GM20431 (cell line): ENCODE measurements around the gene PRSS35.
"Not testable (repeated sequence)": the region's sequence is repeated elsewhere in the genome, so short reads cannot be mapped to it uniquely, and the experiment has no call there.

ENCODE experiments used
- in situ Hi-C: fragments of 300-500 bp; cut with MseI, MboI; formaldehyde crosslinking; loops from one replicate; pipeline ENCODE4 v1.15.0; 2020; ENCODE audit warnings: low sequenced_read_pairs; ENCODE audit not compliant: unreplicated experiment

Gene PRSS35

DNA sequence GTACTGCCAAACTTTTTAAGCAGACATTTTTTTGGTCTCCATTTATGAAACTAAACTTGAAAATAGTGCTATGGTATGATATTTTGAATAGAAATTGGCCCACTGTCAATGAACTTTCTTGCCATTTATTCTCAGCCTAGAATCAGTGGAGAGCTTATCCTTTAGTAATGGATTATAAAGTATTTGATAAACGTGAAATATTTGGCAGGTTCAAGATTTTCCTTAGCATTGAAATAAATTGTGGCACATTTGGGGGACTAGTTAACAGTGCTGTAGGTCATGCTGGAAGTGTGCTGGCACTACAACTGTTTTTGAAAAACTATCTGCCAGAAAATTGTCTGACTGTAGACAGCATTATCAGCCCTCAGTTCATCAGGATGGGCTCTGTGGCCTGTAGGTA is 2.1 kb downstream of the PRSS35 start:
- in situ Hi-C loops, result loop anchor here (25.0 kb wide), 2 partner anchors 452 to 1252 kb away; partner anchors contain the start of genes DOP1A and UBE3D

DNA sequence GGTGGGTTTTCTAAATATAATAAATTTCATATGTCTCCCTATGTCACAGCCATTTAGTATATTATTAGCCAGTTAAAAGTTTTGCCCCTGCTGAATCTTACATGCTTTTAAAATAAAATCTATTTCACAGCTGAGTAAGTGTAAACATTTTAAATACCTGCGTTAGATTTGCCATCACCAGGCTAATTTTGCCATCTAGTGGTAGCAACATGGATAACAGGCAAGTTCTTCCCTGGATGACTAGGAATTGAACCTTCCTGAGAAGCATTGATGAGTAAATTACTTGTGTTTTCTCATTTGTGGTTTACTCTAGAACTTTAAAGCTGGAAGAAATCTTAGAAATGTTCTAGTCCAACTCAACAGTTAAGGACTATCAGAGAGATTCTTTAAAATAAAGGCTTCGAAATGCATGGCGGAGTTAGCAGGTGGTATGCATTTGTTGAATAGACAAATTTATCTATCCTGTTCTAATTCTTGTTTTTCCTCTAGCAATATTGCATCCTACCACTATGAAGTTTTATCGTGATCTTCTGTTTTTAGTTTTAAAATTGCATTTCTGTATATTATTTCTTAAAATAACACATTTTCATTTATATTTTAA is 2.6 kb downstream of the PRSS35 start:
- in situ Hi-C loops, result loop anchor here (5.0 to 25.0 kb wide), 3 partner anchors 293 to 1253 kb away; partner anchors contain the start of genes DOP1A and UBE3D

DNA sequence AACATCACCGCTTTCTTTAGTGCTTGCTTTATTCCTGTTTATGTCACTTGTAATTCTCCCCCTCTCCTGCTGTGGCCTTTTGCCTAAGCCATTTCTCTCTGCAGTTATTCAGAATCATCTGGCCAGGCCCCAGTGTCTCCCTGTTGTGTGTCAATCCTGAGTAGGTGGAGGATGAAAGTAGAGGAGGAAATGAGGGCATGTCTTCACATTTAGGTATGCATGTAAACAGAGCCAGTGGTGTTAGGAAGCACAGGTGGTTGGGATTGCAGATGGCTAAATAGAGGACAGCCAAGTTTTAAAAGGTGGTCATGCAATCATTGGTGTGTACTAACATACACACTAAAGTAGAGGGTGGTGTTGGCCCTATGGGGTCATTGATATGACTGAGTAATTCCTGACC is 5.2 kb downstream of the PRSS35 start:
- in situ Hi-C loops, result loop anchor here (5.0 to 25.0 kb wide), 3 partner anchors 295 to 1255 kb away; partner anchors contain the start of genes DOP1A and UBE3D

DNA sequence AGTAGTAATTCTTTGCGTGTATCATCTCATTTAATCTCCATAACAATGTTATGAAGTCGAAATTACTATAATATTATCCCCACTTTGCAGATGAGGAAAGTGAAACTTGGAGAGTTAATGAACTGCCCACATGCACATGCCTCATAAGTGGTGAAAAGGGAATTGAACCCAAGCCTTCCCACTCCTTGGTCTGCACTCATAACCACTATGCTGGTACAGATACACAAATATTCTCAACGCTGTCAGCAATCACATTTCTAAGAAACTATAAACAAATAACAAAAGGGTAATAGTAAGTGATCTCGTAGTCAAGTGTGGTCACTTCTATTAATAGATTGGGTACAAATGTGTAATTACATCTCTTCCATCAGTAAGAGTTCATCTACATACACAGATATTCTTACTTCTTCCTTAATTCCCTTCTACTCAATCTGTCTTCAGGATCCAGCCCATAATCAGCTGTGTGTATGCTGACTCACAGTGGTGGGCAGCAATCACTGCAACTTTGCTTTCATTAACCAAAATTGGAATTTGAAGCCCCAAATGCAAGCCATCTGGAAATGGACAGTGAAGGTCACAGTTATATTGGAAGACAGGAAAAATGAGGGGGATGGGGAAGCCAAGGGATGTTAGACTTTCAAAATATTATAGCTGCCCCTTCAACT is 6.6 kb downstream of the PRSS35 start:
- in situ Hi-C loops, result loop anchor here (5.0 to 25.0 kb wide), 3 partner anchors 297 to 1257 kb away; partner anchors contain the start of genes DOP1A and UBE3D

DNA sequence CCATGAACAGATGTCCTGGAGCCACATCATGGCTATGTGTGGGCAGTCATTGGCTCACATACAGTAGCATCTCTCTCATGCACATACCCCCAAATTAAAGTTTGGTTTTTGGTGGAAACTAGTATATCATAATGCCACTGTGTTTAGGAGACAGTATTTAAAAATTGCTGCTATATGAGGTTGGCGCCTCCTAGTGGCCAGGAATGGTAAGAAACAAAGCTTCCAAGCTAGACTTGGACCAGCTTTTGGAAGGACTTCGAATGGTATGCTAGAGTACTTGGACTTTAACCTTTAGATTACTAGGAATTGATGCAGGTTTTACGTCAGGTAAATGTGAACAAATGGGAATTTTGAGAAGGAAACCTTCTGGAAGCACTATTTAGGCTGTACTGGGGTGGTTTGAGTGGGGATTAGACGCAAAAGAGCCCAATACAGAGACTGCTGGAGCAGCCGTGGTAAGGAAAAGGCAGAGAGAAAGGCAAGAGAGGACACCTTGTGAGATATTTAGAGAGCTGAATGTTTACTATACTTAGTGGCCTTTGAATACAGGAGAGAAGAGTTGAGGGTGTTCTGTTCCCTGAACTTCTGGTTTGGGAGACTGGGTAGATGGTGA is 23.8 kb downstream of the PRSS35 start:
- in situ Hi-C loops, result no loop called here

DNA sequence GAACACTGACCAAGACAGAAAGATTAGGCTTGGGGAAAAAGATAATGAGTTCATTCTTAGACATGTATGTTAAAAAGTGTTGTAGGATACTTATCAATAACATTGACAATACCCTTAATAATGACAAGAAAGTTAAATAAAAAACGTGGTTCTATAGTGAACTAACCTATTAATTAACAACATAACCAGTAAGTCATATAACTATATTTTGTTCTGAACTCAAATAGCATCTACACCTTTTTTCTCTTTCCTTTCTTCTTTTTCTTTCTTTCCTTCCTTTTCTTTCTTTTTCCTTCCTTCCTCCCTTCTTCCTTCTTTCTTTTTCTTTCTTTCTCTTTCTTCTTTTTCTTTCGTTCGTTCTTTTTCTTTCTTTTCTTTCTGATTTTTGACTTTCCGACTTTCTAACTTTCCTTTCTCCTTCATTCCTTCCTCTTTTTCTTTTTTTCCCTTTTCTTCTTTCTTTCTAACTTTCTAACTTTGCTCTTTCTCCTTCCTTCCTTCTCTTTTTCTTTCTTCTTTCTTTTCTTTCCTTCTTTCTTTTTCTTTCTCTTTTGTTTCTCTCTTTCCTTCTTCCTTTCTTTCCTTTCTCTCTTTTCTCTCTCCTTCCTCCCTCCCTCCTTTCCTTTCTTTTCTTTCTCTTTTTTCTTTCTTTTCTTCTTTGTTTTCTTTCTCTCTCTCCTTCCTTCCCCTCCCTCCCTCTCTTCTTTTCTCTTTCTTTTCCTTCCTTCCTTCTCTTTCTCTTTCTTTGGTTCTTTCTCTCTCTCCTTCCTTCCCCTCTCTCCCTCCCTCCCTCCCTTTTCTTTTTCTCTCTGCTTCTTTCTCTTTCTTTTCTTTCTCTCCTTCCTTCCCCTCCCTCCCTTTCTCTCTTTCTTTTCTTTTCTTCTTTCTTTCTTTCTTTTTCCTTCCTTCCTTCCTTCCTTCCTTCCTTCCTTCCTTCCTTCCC is 24.6 kb downstream of the PRSS35 start:
- in situ Hi-C loops, result no loop called here

DNA sequence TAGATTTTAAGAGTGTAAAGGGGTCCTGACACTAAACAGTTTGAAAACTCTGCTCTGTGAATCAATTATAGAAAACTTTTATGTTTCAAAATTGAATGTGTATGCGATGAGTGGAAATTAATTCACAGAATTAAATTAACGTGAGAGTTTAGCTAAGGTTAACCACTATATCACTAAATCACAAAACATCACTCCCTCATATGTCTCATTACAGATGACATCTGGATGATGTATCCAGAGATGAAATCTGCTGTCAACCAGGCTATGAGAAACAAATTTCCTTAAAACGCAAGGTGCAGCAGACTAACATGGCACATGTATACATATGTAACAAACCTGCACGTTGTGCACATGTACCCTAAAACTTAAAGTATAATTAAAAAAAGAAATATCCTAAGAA is 27.3 kb downstream of the PRSS35 start:
- in situ Hi-C loops, result no loop called here

DNA sequence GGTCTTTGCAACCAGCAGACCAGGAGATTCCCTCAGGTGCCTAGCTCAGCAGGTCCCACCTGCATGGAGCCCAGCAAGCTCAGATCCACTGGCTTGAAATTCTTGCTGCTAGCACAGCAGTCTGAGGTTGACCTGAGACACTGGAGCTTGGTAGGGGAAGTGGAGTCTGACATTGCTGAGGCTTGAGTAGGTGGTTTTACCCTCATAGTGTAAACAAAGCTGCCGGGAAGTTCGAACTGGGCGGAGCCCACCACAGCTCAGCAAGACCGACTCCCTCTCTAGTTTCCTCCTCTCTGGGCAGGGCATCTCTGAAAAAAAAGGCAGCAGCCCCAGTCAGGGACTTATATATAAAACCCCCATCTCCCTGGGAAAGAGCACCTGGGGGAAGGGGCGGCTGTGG is 34.3 kb downstream of the PRSS35 start:
- in situ Hi-C loops, result no loop called here

DNA sequence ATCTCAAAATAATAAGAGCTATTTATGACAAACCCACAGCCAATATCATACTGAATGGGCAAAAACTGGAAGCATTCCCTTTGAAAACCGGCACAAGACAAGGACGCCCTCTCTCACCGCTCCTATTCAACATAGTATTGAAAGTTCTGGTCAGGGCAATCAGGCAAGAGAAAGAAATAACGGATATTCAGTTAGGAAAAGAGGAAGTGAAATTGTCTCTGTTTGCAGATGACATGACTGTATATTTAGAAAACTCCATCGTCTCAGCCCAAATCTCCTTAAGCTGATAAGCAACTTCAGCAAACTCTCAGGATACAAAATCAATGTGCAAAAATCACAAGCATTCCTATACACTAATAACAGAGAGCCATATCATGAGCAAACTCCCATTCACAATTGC is 38.1 kb downstream of the PRSS35 start:
- in situ Hi-C loops, result not testable (repeated sequence)

DNA sequence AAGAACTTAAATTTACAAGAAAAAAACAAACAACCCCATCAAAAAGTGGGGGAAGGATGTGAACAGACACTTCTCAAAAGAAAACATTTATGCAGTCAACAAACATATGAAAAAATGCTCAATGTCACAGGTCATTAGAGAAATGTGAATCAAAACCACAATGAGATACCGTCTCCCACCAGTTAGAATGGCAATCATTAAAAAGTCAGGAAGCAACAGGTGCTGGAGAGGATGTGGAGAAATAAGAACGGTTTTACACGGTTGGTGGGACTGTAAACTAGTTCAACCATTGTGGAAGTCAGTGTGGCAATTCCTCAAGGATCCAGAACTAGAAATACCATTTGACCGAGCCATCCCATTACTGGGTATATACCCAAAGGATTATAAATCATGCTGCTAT is 39.4 kb downstream of the PRSS35 start:
- in situ Hi-C loops, result not testable (repeated sequence)

DNA sequence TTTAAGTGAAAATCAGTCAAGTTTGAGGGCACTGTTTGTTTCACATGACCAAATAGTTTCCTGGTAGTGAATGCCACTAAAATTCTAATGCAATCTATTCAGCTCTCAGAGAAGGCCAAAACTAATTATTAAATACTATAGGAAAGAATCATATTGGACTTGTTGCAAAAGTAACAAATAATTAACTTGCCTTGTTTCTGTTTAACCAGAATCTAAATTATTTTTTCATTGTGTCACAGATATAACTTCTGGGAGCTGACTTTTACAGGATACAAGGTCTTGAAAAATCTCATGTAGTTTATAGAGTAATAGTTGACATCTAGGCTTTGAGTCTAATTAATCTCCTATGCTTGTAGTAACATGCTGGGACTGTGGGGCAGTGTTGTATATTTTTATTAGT is 44.5 kb downstream of the PRSS35 start:
- in situ Hi-C loops, result no loop called here

DNA sequence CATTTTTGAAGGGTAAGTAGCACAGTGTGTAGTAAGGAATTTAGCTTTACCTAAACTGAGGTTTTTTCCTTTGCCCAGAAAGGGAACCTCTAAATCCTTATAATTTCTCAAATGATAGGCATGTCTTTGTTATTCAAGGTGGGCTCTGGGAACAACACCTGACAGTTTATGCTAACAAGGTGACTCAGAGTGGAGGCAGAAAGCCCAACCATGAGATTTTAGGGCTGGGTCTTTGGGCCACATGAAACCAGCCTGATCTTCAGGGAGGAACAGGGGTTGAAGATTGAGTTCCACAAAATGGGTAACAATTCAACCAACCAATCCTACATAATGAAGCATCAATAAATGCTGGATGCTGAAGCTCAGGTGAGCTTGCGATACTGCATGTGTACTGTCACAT is 46.6 kb downstream of the PRSS35 start:
- in situ Hi-C loops, result no loop called here

DNA sequence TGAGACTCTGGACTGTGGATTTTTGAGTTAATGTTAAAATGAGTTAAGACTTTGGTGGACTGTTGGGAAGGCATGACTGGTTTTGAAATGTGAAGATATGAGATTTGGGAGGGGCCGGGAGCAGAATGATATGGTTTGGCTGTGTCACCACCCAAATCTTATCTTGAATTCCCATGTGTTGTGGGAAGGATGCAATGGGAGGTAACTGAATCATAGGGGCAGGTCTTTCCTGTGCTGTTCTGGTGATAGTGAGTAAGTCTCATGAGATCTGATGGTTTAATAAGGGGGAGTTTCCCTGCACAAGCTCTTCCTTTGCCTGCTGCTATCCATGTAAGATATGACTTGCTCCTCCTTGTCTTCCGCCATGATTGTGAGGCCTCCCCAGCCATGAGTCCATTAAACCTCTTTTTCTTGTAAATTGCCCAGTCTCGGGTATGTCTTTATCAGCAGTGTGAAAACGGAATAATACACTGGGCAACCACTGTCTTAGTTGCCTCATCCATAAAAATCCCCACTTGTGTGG is 59.4 kb downstream of the PRSS35 start:
- in situ Hi-C loops, result not testable (repeated sequence)

DNA sequence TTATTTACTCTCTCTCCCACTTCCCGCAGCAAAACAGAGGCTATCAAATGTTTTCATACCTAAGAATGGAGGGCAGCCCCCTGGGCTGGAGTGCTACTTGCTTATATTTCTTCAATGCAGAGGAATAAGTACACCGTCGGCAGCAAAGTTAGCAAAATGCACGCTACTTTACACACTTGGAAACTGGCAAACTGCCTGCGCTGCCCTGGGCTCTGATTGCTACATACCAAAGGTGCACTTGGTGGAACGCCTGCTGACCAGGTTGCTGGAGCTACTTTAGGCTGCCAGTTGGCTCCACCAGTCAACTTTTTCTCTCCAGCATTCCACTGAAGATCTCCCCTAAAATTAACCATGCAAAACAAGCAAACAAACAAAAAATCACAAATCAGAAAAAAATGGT is 62.4 kb downstream of the PRSS35 start:
- in situ Hi-C loops, result no loop called here
